Skin epidermis (tissue), 12 donors: ENCODE results near the gene GSTM2.
A peak's percentile ranks its signal among the peaks of the same experiment; 100 is the strongest.

Source experiments
- H3K27ac ChIP-seq, 21 experiments: fragments of 200-600 bp; sonication (generic) in 11 of 21; one replicate each; pipeline ENCODE4 v1.5.0; 2020; ENCODE audit warnings: mild to moderate bottlenecking in 3 of 21, inconsistent platforms in 2 of 21, moderate library complexity in 2 of 21
- H3K4me3 ChIP-seq, 7 experiments: fragments of 200-600 bp; sonication (generic) in 2 of 7; one replicate each; pipeline ENCODE4 v1.5.0; 2020; ENCODE audit warnings: inconsistent platforms in 2 of 7, mild to moderate bottlenecking in 2 of 7, moderate library complexity in 1 of 7

GSTM2 gene

GRCh38 chr1:109667452-109668122, at the start of gene GSTM2:
TSS of gene GSTM2 (plus strand) at chr1:109668057. CDS start at chr1:109668116, 59 bp downstream.
- peak within 1 kb of the TSS; percentile 25 to 56 (median 39) for H3K4me3 ChIP-seq
- peak within 1 kb of the TSS in 11 of 21 experiments; percentile 3 to 66 (median 49) for H3K27ac ChIP-seq

GRCh38 chr1:109618661-109619575, 48.9 kb upstream of the GSTM2 start:
- Histone ChIP-seq H3K4me3 (peak overlapping the region; percentile 49 to 82 (median 59)), H3K27ac (peak overlapping the region in 20 of 21 experiments; percentile 65 to 96 (median 87))

- H3K27ac ChIP-seq = peak within 1 kb of the TSS; percentile 15 to 96 (median 87)
Observed at GRCh38 chr1:109619576-109620400, 48.1 kb upstream of the GSTM2 start, which contains the start of the genes AMPD2 and GNAT2. TSS of gene AMPD2 (plus strand) at chr1:109619837. CDS start at chr1:109621176, 1,339 bp downstream. TSS of gene GNAT2 (minus strand) at chr1:109619616. CDS start at chr1:109612870, 6,746 bp downstream.

GRCh38 chr1:109620401-109620791, 47.5 kb upstream of the GSTM2 start:
- Histone ChIP-seq H3K4me3 (peak overlapping the region; percentile 49 to 82 (median 59)), H3K27ac (peak overlapping the region; percentile 15 to 96 (median 87))

More at GRCh38 chr1:109619576-109620400, 48.1 kb upstream of the GSTM2 start, which contains the start of the genes AMPD2 and GNAT2:
- H3K4me3 ChIP-seq = peak within 1 kb of the TSS; percentile 49 to 82 (median 59)

GRCh38 chr1:109620841-109621286, 47.0 kb upstream of the GSTM2 start:
- Histone ChIP-seq H3K27ac (peak overlapping the region; percentile 15 to 96 (median 87)), H3K4me3 (peak overlapping the region; percentile 49 to 82 (median 59))

GRCh38 chr1:109621379-109622136, 46.3 kb upstream of the GSTM2 start:
- Histone ChIP-seq H3K4me3 (peak overlapping the region; percentile 49 to 82 (median 59)), H3K27ac (peak overlapping the region in 18 of 21 experiments; percentile 65 to 96 (median 88))

- peak overlapping the region in 11 of 21 experiments; percentile 5 to 96 (median 88) for H3K27ac ChIP-seq
Observed at GRCh38 chr1:109622137-109622892, 45.5 kb upstream of the GSTM2 start.

GRCh38 chr1:109622895-109623294, 45.0 kb upstream of the GSTM2 start:
- Histone ChIP-seq H3K27ac (peak overlapping the region in 9 of 21 experiments; percentile 14 to 96 (median 53)), H3K4me3 (no peak overlapping the region)

More at GRCh38 chr1:109622137-109622892, 45.5 kb upstream of the GSTM2 start:
- peak overlapping the region in 3 of 7 experiments; percentile 58 to 66 (median 59) for H3K4me3 ChIP-seq

- Histone ChIP-seq H3K27ac (peak overlapping the region in 15 of 21 experiments; percentile 14 to 96 (median 49)), H3K4me3 (no peak overlapping the region)
Observed at GRCh38 chr1:109623601-109624161, 44.2 kb upstream of the GSTM2 start.

- Histone ChIP-seq H3K4me3 (no peak overlapping the region), H3K27ac (peak overlapping the region in 15 of 21 experiments; percentile 14 to 93 (median 33))
Observed at GRCh38 chr1:109624201-109625010, 43.5 kb upstream of the GSTM2 start.

GRCh38 chr1:109625176-109625575, 42.7 kb upstream of the GSTM2 start:
- Histone ChIP-seq H3K27ac (no peak overlapping the region), H3K4me3 (no peak overlapping the region)

- H3K27ac ChIP-seq = peak overlapping the region in 1 of 21 experiments; percentile 7
Observed at GRCh38 chr1:109625601-109626560, 42.0 kb upstream of the GSTM2 start.

GRCh38 chr1:109626682-109627408, 41.0 kb upstream of the GSTM2 start:
- no peak overlapping the region for H3K4me3 ChIP-seq
- H3K27ac ChIP-seq = no peak overlapping the region

More at GRCh38 chr1:109625601-109626560, 42.0 kb upstream of the GSTM2 start:
- no peak overlapping the region for H3K4me3 ChIP-seq

GRCh38 chr1:109627692-109628399, 40.0 kb upstream of the GSTM2 start:
- no peak overlapping the region for H3K4me3 ChIP-seq
- H3K27ac ChIP-seq = no peak overlapping the region
